ENCODE results near the gene GABRB2.
"Not testable (repeated sequence)": the region's sequence is repeated elsewhere in the genome, so short reads cannot be mapped to it uniquely, and the experiment has no call there.

GABRB2 gene

DNA sequence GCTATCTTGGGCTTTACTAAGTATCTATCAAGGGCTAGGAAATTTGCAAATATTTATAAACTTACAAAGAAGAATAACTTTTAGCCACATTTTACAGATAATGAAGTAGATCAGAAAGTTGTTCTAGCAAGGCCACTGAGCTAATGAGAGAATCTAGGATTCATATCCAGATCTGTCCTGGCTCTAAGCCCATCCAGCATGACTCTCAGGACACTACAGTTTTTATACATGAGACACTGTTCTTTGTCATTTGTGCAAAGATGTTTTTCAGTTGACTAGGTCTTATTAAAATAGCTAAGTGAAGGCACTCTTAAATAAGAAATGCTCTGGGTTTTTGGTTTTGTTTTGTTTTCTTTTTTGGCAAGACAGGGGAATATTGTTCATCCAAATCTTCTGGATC is 273.1 kb downstream of the GABRB2 start:
- no peaks in the 10 kb centered on the region for H3K36me3 ChIP-seq (ENCODE audit: control insufficient read depth in 1 of 2, insufficient read depth in 2 of 2, low read length in 2 of 2)
- no peaks in the 10 kb centered on the region for H3K4me1 ChIP-seq (ENCODE audit: control insufficient read depth in 1 of 2, insufficient read depth in 2 of 2, low read length in 2 of 2)
- no peaks in the 10 kb centered on the region for H3K27me3 ChIP-seq (ENCODE audit: low read depth, low read length)
- H3K9me3 ChIP-seq (ENCODE audit: control insufficient read depth in 1 of 2, low read length in 2 of 2): no peaks in the 10 kb centered on the region
- no peak overlapping the region for H3K4me3 ChIP-seq (ENCODE audit: low read depth in 1 of 2, low read length in 2 of 2)
- H3K27ac ChIP-seq (ENCODE audit: low read length): no peak overlapping the region

DNA sequence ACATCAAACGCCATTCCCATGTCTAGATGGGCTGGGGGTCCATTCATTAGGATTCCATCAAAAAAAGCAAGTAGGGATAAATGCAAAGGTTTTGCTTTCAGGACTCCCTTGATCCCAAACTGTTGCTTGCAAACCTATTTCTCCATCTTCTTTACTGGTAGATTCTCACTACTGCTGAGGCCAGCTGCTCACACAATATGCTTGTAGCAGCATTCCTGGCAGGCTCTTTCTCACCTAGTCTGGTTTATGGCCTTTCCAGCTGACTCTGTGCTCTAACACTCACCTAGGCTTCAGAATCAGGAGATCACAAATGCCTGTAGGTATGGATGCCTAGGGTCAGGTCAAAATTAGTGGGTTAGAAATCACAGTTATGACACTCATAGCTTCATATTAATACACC is 274.7 kb downstream of the GABRB2 start:
- Histone ChIP-seq H3K27me3 (ENCODE audit: low read depth, low read length) (no peaks in the 10 kb centered on the region), H3K4me1 (ENCODE audit: control insufficient read depth in 1 of 2, insufficient read depth in 2 of 2, low read length in 2 of 2) (no peaks in the 10 kb centered on the region), H3K4me3 (ENCODE audit: low read depth in 1 of 2, low read length in 2 of 2) (no peak overlapping the region), H3K36me3 (ENCODE audit: control insufficient read depth in 1 of 2, insufficient read depth in 2 of 2, low read length in 2 of 2) (no peaks in the 10 kb centered on the region), H3K9me3 (ENCODE audit: control insufficient read depth in 1 of 2, low read length in 2 of 2) (no peaks in the 10 kb centered on the region), H3K27ac (ENCODE audit: low read length) (no peak overlapping the region)

GRCh38 chr5:161269125-161269524 is 277.4 kb downstream of the GABRB2 start:
- Histone ChIP-seq H3K36me3 (ENCODE audit: control insufficient read depth in 1 of 2, insufficient read depth in 2 of 2, low read length in 2 of 2) (no peaks in the 10 kb centered on the region), H3K9me3 (ENCODE audit: control insufficient read depth in 1 of 2, low read length in 2 of 2) (no peaks in the 10 kb centered on the region), H3K4me3 (ENCODE audit: low read depth in 1 of 2, low read length in 2 of 2) (no peak overlapping the region), H3K27ac (ENCODE audit: low read length) (no peak overlapping the region), H3K4me1 (ENCODE audit: control insufficient read depth in 1 of 2, insufficient read depth in 2 of 2, low read length in 2 of 2) (no peaks in the 10 kb centered on the region), H3K27me3 (ENCODE audit: low read depth, low read length) (no peaks in the 10 kb centered on the region)

DNA sequence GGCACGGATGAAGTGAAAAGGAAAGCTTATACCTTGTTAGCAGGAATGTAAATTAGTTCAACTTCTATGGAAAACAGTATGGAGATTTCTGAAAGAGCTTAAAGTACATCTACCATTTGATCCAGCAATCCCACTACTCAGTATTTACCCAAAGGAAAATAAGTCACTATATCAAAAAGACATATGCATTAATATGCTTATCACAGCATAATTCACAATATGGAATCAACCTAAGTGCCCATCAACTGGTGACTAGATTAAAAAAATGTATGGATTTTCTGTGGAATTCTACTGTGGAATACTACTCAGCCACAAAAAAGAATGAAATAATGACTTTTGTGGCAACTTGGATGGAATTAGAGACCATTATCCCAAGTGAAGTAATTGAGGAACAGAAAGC is 279.6 kb downstream of the GABRB2 start:
- Histone ChIP-seq H3K27me3 (ENCODE audit: low read depth, low read length) (no peaks in the 10 kb centered on the region), H3K36me3 (ENCODE audit: control insufficient read depth in 1 of 2, insufficient read depth in 2 of 2, low read length in 2 of 2) (no peaks in the 10 kb centered on the region), H3K9me3 (ENCODE audit: control insufficient read depth in 1 of 2, low read length in 2 of 2) (no peaks in the 10 kb centered on the region), H3K4me1 (ENCODE audit: control insufficient read depth in 1 of 2, insufficient read depth in 2 of 2, low read length in 2 of 2) (peaks cover 0 to 9% of the 10 kb centered on the region in 2 donors), H3K4me3 (ENCODE audit: low read depth in 1 of 2, low read length in 2 of 2) (no peak overlapping the region), H3K27ac (ENCODE audit: low read length) (no peak overlapping the region)

DNA sequence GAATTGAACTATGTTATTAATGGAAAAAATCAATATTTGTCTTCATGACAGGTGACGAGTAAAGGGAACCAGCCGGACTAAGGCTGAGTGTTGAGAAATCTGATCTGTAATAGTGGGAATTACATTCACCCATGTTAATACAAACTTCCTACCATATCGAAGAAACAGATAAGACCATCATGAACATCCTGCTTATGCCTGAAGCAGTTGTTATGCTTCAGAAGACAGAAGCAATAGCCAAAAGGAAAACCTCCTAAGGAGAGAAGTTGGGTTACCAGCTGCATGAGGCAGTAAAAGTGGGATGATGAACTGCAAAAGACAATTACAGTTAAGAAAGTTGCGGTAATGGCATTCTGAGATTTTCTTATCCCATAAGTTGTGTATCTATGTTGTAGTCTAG is 281.5 kb downstream of the GABRB2 start:
- peaks cover 0 to 9% of the 10 kb centered on the region in 2 donors for H3K4me1 ChIP-seq (ENCODE audit: control insufficient read depth in 1 of 2, insufficient read depth in 2 of 2, low read length in 2 of 2)
- no peaks in the 10 kb centered on the region for H3K27me3 ChIP-seq (ENCODE audit: low read depth, low read length)
- no peak overlapping the region for H3K4me3 ChIP-seq (ENCODE audit: low read depth in 1 of 2, low read length in 2 of 2)
- H3K27ac ChIP-seq (ENCODE audit: low read length): no peak overlapping the region
- no peaks in the 10 kb centered on the region for H3K36me3 ChIP-seq (ENCODE audit: control insufficient read depth in 1 of 2, insufficient read depth in 2 of 2, low read length in 2 of 2)
- no peaks in the 10 kb centered on the region for H3K9me3 ChIP-seq (ENCODE audit: control insufficient read depth in 1 of 2, low read length in 2 of 2)

- Histone ChIP-seq H3K4me3 (ENCODE audit: low read depth in 1 of 2, low read length in 2 of 2) (no peak overlapping the region), H3K27me3 (ENCODE audit: low read depth, low read length) (no peaks in the 10 kb centered on the region)
These were observed 283.3 kb downstream of the GABRB2 start for GRCh38 chr5:161263191-161263590.

GRCh38 chr5:161261668-161262323 is 284.7 kb downstream of the GABRB2 start:
- H3K4me1 ChIP-seq (ENCODE audit: control insufficient read depth in 1 of 2, insufficient read depth in 2 of 2, low read length in 2 of 2): peaks cover 0 to 9% of the 10 kb centered on the region in 2 donors
- H3K9me3 ChIP-seq (ENCODE audit: control insufficient read depth in 1 of 2, low read length in 2 of 2): no peaks in the 10 kb centered on the region
- no peak overlapping the region for H3K27ac ChIP-seq (ENCODE audit: low read length)
- no peaks in the 10 kb centered on the region for H3K36me3 ChIP-seq (ENCODE audit: control insufficient read depth in 1 of 2, insufficient read depth in 2 of 2, low read length in 2 of 2)
- no peak overlapping the region for H3K4me3 ChIP-seq (ENCODE audit: low read depth in 1 of 2, low read length in 2 of 2)
- H3K27me3 ChIP-seq (ENCODE audit: low read depth, low read length): no peaks in the 10 kb centered on the region

More at GRCh38 chr5:161263191-161263590, 283.3 kb downstream of the GABRB2 start:
- Histone ChIP-seq H3K36me3 (ENCODE audit: control insufficient read depth in 1 of 2, insufficient read depth in 2 of 2, low read length in 2 of 2) (no peaks in the 10 kb centered on the region), H3K9me3 (ENCODE audit: control insufficient read depth in 1 of 2, low read length in 2 of 2) (no peaks in the 10 kb centered on the region), H3K27ac (ENCODE audit: low read length) (no peak overlapping the region), H3K4me1 (ENCODE audit: control insufficient read depth in 1 of 2, insufficient read depth in 2 of 2, low read length in 2 of 2) (peaks cover 0 to 9% of the 10 kb centered on the region in 2 donors)

DNA sequence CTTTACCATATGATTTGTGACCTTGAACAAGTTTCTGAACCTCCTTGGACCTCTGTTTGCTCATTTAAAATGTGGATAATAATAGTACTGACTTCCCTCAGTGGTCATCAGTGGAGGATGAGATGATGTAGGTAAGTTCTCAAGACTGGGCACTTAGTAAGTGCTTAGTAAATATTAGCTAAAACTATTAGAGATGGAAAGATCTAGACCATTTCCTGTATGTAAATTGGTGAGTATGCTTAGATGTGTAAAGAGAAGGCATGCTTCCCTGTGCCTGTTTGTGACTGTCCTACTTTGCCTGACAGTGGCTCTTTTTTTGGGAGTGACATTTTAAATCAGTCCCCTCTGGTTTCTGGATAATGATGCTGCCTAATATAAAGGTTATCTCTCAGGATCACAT is 288.1 kb downstream of the GABRB2 start:
- Histone ChIP-seq H3K4me1 (ENCODE audit: control insufficient read depth in 1 of 2, insufficient read depth in 2 of 2, low read length in 2 of 2) (peaks cover 0 to 3% of the 10 kb centered on the region in 2 donors), H3K27me3 (ENCODE audit: low read depth, low read length) (no peaks in the 10 kb centered on the region), H3K36me3 (ENCODE audit: control insufficient read depth in 1 of 2, insufficient read depth in 2 of 2, low read length in 2 of 2) (no peaks in the 10 kb centered on the region), H3K4me3 (ENCODE audit: low read depth in 1 of 2, low read length in 2 of 2) (no peak overlapping the region), H3K27ac (ENCODE audit: low read length) (no peak overlapping the region), H3K9me3 (ENCODE audit: control insufficient read depth in 1 of 2, low read length in 2 of 2) (no peaks in the 10 kb centered on the region)

GRCh38 chr5:161256957-161257356 is 289.6 kb downstream of the GABRB2 start:
- Histone ChIP-seq H3K4me3 (ENCODE audit: low read depth in 1 of 2, low read length in 2 of 2) (no peak overlapping the region), H3K4me1 (ENCODE audit: control insufficient read depth in 1 of 2, insufficient read depth in 2 of 2, low read length in 2 of 2) (no peaks in the 10 kb centered on the region), H3K27me3 (ENCODE audit: low read depth, low read length) (no peaks in the 10 kb centered on the region), H3K36me3 (ENCODE audit: control insufficient read depth in 1 of 2, insufficient read depth in 2 of 2, low read length in 2 of 2) (no peaks in the 10 kb centered on the region), H3K27ac (ENCODE audit: low read length) (no peak overlapping the region), H3K9me3 (ENCODE audit: control insufficient read depth in 1 of 2, low read length in 2 of 2) (no peaks in the 10 kb centered on the region)

GRCh38 chr5:161252955-161253354 is 293.6 kb downstream of the GABRB2 start:
- H3K4me3 ChIP-seq (ENCODE audit: low read depth in 1 of 2, low read length in 2 of 2); H3K36me3 ChIP-seq (ENCODE audit: control insufficient read depth in 1 of 2, insufficient read depth in 2 of 2, low read length in 2 of 2); H3K9me3 ChIP-seq (ENCODE audit: control insufficient read depth in 1 of 2, low read length in 2 of 2); H3K27ac ChIP-seq (ENCODE audit: low read length); H3K27me3 ChIP-seq (ENCODE audit: low read depth, low read length); H3K4me1 ChIP-seq (ENCODE audit: control insufficient read depth in 1 of 2, insufficient read depth in 2 of 2, low read length in 2 of 2): not testable (repeated sequence)

DNA sequence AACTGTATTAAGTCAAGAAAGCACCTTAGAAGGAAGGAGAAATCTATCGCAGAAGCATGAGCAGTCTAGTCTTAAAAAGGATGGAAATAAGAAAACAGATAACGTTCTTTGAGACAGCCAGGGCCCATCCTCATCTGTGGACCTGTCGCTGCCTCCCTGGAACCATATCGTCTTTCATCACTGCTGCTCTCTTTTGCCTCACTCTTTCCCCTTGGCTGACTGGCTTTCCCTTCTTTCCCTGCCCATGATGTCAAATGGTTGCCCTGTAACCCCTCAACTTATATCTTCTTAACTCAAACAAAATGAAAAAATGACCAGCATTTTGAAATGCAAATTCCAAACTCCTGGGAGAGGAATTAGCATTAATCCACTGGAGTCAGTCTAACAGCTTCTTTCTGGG is 299.8 kb downstream of the GABRB2 start:
- no peaks in the 10 kb centered on the region for H3K36me3 ChIP-seq (ENCODE audit: control insufficient read depth in 1 of 2, insufficient read depth in 2 of 2, low read length in 2 of 2)
- H3K27me3 ChIP-seq (ENCODE audit: low read depth, low read length): no peaks in the 10 kb centered on the region
- H3K27ac ChIP-seq (ENCODE audit: low read length): no peak overlapping the region
- H3K4me1 ChIP-seq (ENCODE audit: control insufficient read depth in 1 of 2, insufficient read depth in 2 of 2, low read length in 2 of 2): no peaks in the 10 kb centered on the region
- no peak overlapping the region for H3K4me3 ChIP-seq (ENCODE audit: low read depth in 1 of 2, low read length in 2 of 2)
- no peaks in the 10 kb centered on the region for H3K9me3 ChIP-seq (ENCODE audit: control insufficient read depth in 1 of 2, low read length in 2 of 2)

- H3K4me1 ChIP-seq (ENCODE audit: control insufficient read depth in 1 of 2, insufficient read depth in 2 of 2, low read length in 2 of 2); H3K4me3 ChIP-seq (ENCODE audit: low read depth in 1 of 2, low read length in 2 of 2); H3K36me3 ChIP-seq (ENCODE audit: control insufficient read depth in 1 of 2, insufficient read depth in 2 of 2, low read length in 2 of 2); H3K9me3 ChIP-seq (ENCODE audit: control insufficient read depth in 1 of 2, low read length in 2 of 2); H3K27me3 ChIP-seq (ENCODE audit: low read depth, low read length); H3K27ac ChIP-seq (ENCODE audit: low read length): not testable (repeated sequence)
These were observed 300.7 kb downstream of the GABRB2 start for GRCh38 chr5:161245846-161246245.

Measured in muscle layer of duodenum (tissue), 2 donors.